Type B pancreatic cell (in vitro differentiated cells): Measurements from ENCODE around the gene ABHD13. TPM values are rescaled to one million over a fixed set of nuclear protein-coding genes. Genes with fewer than 3 reads are reported as not detected.

Source experiments
- DNase-seq: peaks from one replicate; pipeline ENCODE4 v3.0.0; 2021; ENCODE audit warnings: mixed read lengths; ENCODE audit not compliant: unreplicated experiment; ENCODE audit errors: extremely low spot score
- H3K27ac Mint-ChIP-seq: 2 replicates; pipeline ENCODE4 v1.8.0; 2021; ENCODE audit warnings: mild to moderate bottlenecking, mixed read lengths
- H3K27me3 Mint-ChIP-seq: 2 replicates; pipeline ENCODE4 v1.8.0; 2021; ENCODE audit warnings: mixed read lengths
- H3K36me3 Mint-ChIP-seq: 2 replicates; pipeline ENCODE4 v1.8.0; 2021; ENCODE audit warnings: mixed read lengths
- H3K4me1 Mint-ChIP-seq: one replicate; pipeline ENCODE4 v1.8.0; 2021; ENCODE audit warnings: mixed read lengths; ENCODE audit not compliant: unreplicated experiment
- H3K4me3 Mint-ChIP-seq: 2 replicates; pipeline ENCODE4 v1.8.0; 2021; ENCODE audit warnings: mild to moderate bottlenecking, mixed read lengths
- H3K9me3 Mint-ChIP-seq: 2 replicates; pipeline ENCODE4 v1.8.0; 2021; ENCODE audit warnings: mixed read lengths
- CTCF ChIP-seq: fragments of 200-600 bp; sonication (generic); conservative IDR thresholded peaks from 2 replicates; pipeline ENCODE4 v1.5.0; 2021; ENCODE audit warnings: antibody characterized with exemption, mild to moderate bottlenecking
- total RNA-seq: library from RNA; stranded (reverse); gene quantifications from 2 replicates; pipeline ENCODE4 v1.2.1, GENCODE V29; 2021; ENCODE audit warnings: low replicate concordance

Gene ABHD13
- total RNA-seq, 1 donor from 2014 or later, result 9.0 TPM

GRCh38 chr13:108185223-108185622, 33.0 kb upstream of the ABHD13 start:
- TF ChIP-seq CTCF, result no peak
- Mint-ChIP-seq H3K36me3 (no peaks in the 10 kb centered on the region), H3K4me3 (no peak overlapping the region), H3K27ac (no peak overlapping the region), H3K9me3 (no peaks in the 10 kb centered on the region), H3K27me3 (no peaks in the 10 kb centered on the region), H3K4me1 (no peaks in the 10 kb centered on the region)
- no peak for DNase-seq

GRCh38 chr13:108188260-108188659, 29.9 kb upstream of the ABHD13 start:
- H3K4me3 Mint-ChIP-seq, result no peak overlapping the region
- no peaks in the 10 kb centered on the region for H3K27me3 Mint-ChIP-seq
- no peaks in the 10 kb centered on the region for H3K9me3 Mint-ChIP-seq
- no peaks in the 10 kb centered on the region for H3K4me1 Mint-ChIP-seq
- no peak for TF ChIP-seq CTCF
- no peaks in the 10 kb centered on the region for H3K36me3 Mint-ChIP-seq
- H3K27ac Mint-ChIP-seq, result no peak overlapping the region
- no peak for DNase-seq

- no peak for DNase-seq
- no peak overlapping the region for H3K4me3 Mint-ChIP-seq
- no peaks in the 10 kb centered on the region for H3K27me3 Mint-ChIP-seq
- TF ChIP-seq CTCF, result no peak
- H3K36me3 Mint-ChIP-seq, result no peaks in the 10 kb centered on the region
- H3K27ac Mint-ChIP-seq, result no peak overlapping the region
- H3K9me3 Mint-ChIP-seq, result no peaks in the 10 kb centered on the region
- H3K4me1 Mint-ChIP-seq, result no peaks in the 10 kb centered on the region
Measured at GRCh38 chr13:108190897-108191296, 27.3 kb upstream of the ABHD13 start.

GRCh38 chr13:108193806-108194205, 24.4 kb upstream of the ABHD13 start:
- Mint-ChIP-seq H3K27me3 (peaks cover 4% of the 10 kb centered on the region), H3K4me3 (no peak overlapping the region), H3K36me3 (no peaks in the 10 kb centered on the region), H3K9me3 (peaks cover 4% of the 10 kb centered on the region), H3K27ac (no peak overlapping the region), H3K4me1 (no peaks in the 10 kb centered on the region)
- no peak for DNase-seq
- TF ChIP-seq CTCF, result no peak

- no peak overlapping the region for H3K4me3 Mint-ChIP-seq
- TF ChIP-seq CTCF, result no peak
- DNase-seq, result no peak
- peaks cover 5% of the 10 kb centered on the region for H3K27me3 Mint-ChIP-seq
- peaks cover 4% of the 10 kb centered on the region for H3K9me3 Mint-ChIP-seq
- H3K36me3 Mint-ChIP-seq, result no peaks in the 10 kb centered on the region
- H3K27ac Mint-ChIP-seq, result no peak overlapping the region
- no peaks in the 10 kb centered on the region for H3K4me1 Mint-ChIP-seq
Measured at GRCh38 chr13:108194435-108194936, 23.7 kb upstream of the ABHD13 start.

GRCh38 chr13:108195146-108195545, 23.0 kb upstream of the ABHD13 start:
- H3K4me3 Mint-ChIP-seq, result no peak overlapping the region
- peaks cover 4% of the 10 kb centered on the region for H3K9me3 Mint-ChIP-seq
- H3K27me3 Mint-ChIP-seq, result peaks cover 5% of the 10 kb centered on the region
- no peak for DNase-seq
- H3K4me1 Mint-ChIP-seq, result no peaks in the 10 kb centered on the region
- no peak for TF ChIP-seq CTCF
- no peak overlapping the region for H3K27ac Mint-ChIP-seq
- H3K36me3 Mint-ChIP-seq, result no peaks in the 10 kb centered on the region
